Islet precursor cell (in vitro differentiated cells): ENCODE measurements around the gene SGTA.

Experiments used
- DNase-seq: peaks from one replicate; pipeline ENCODE4 v3.0.0-alpha.2; 2018

SGTA gene

GRCh38 chr19:2782936-2783780 lies at the start of gene SGTA:
TSS of gene SGTA (minus strand) at chr19:2783273. CDS start at chr19:2769068, 14,205 bp downstream.
- peak; percentile 100 for DNase-seq

GRCh38 chr19:2827840-2828489 lies 44.9 kb upstream of the SGTA start:
- DNase-seq = no peak

GRCh38 chr19:2827022-2827421 lies 43.9 kb upstream of the SGTA start:
- DNase-seq = no peak

GRCh38 chr19:2824129-2824528 lies 41.1 kb upstream of the SGTA start:
- DNase-seq = no peak

- no peak for DNase-seq
Observed at GRCh38 chr19:2823646-2824045, 40.6 kb upstream of the SGTA start.

GRCh38 chr19:2822846-2823245 lies 39.8 kb upstream of the SGTA start:
- no peak for DNase-seq

- DNase-seq = peak; percentile 67
Observed at GRCh38 chr19:2820112-2820702, 37.1 kb upstream of the SGTA start.

GRCh38 chr19:2819540-2820111 lies 36.6 kb upstream of the SGTA start, which contains the start of gene ZNF554:
TSS of gene ZNF554 (plus strand) at chr19:2819868. CDS start at chr19:2820072, 204 bp downstream.
- DNase-seq = peak; percentile 97

GRCh38 chr19:2817237-2817829 lies 34.3 kb upstream of the SGTA start:
- DNase-seq = peak; percentile 81

- peak; percentile 42 for DNase-seq
Observed at GRCh38 chr19:2816641-2817040, 33.6 kb upstream of the SGTA start.

GRCh38 chr19:2815923-2816322 lies 32.9 kb upstream of the SGTA start:
- DNase-seq = peak; percentile 32

GRCh38 chr19:2815191-2815614 lies 32.1 kb upstream of the SGTA start:
- DNase-seq = peak; percentile 38

GRCh38 chr19:2814426-2814825 lies 31.4 kb upstream of the SGTA start:
- DNase-seq = peak; percentile 36

- DNase-seq = peak; percentile 89
Observed at GRCh38 chr19:2813235-2814160, 30.4 kb upstream of the SGTA start.

- peak; percentile 45 for DNase-seq
Observed at GRCh38 chr19:2812414-2813234, 29.6 kb upstream of the SGTA start.

GRCh38 chr19:2811735-2812413 lies 28.8 kb upstream of the SGTA start:
- peak; percentile 56 for DNase-seq

GRCh38 chr19:2811221-2811722 lies 28.2 kb upstream of the SGTA start:
- no peak for DNase-seq

GRCh38 chr19:2810141-2811091 lies 27.3 kb upstream of the SGTA start:
- DNase-seq = peak; percentile 37
